Measurements from ENCODE around the gene RGS11. TPM values are rescaled to one million over a fixed set of nuclear protein-coding genes. Genes with fewer than 3 reads are reported as not detected.

Gene RGS11
- total RNA-seq, 1 donor from 2014 or later = not detected

- H3K27me3 Mint-ChIP-seq = no peaks in the 10 kb centered on the region
- no peaks in the 10 kb centered on the region for H3K4me1 Mint-ChIP-seq
- DNase-seq (no peak), ATAC-seq (ENCODE audit: low read depth) (no peak)
- ChIA-PET POLR2A (no interaction called here), CTCF (no interaction called here)
- peaks cover 33% of the 10 kb centered on the region for H3K36me3 Mint-ChIP-seq (ENCODE audit: low read depth)
- intact Hi-C loops (cut with micrococcal nuclease) = no loop called here
- no peaks in the 10 kb centered on the region for H3K9me3 Mint-ChIP-seq
- no peak for TF ChIP-seq CTCF (IDR thresholded peaks at IDR 0.05)
- H3K4me3 Mint-ChIP-seq = no peak overlapping the region
- H3K27ac Mint-ChIP-seq = no peak overlapping the region
Observed at GRCh38 chr16:297832-298231, 22.1 kb upstream of the RGS11 start.

GRCh38 chr16:296806-297510 is 21.2 kb upstream of the RGS11 start:
- ATAC-seq (ENCODE audit: low read depth) (no peak), DNase-seq (no peak)
- ChIA-PET CTCF (no interaction called here), POLR2A (no interaction called here)
- intact Hi-C loops (cut with micrococcal nuclease) = no loop called here
- peaks cover 32% of the 10 kb centered on the region for H3K36me3 Mint-ChIP-seq (ENCODE audit: low read depth)
- no peaks in the 10 kb centered on the region for H3K4me1 Mint-ChIP-seq
- TF ChIP-seq CTCF (IDR thresholded peaks at IDR 0.05) = no peak
- H3K27me3 Mint-ChIP-seq = no peaks in the 10 kb centered on the region
- H3K27ac Mint-ChIP-seq = no peak overlapping the region
- no peak overlapping the region for H3K4me3 Mint-ChIP-seq
- no peaks in the 10 kb centered on the region for H3K9me3 Mint-ChIP-seq

- intact Hi-C loops (cut with micrococcal nuclease) = no loop called here
- DNase-seq = no peak
- no peak overlapping the region for H3K27ac Mint-ChIP-seq
- POLR2A ChIA-PET = no interaction called here
- H3K9me3 Mint-ChIP-seq = no peaks in the 10 kb centered on the region
- no peak overlapping the region for H3K4me3 Mint-ChIP-seq
- no peak for ATAC-seq (ENCODE audit: low read depth)
- H3K36me3 Mint-ChIP-seq (ENCODE audit: low read depth) = peaks cover 33% of the 10 kb centered on the region
- H3K27me3 Mint-ChIP-seq = no peaks in the 10 kb centered on the region
- no peaks in the 10 kb centered on the region for H3K4me1 Mint-ChIP-seq
- no peak for TF ChIP-seq CTCF (IDR thresholded peaks at IDR 0.05)
- CTCF ChIA-PET = no interaction called here
Observed at GRCh38 chr16:296276-296675, 20.5 kb upstream of the RGS11 start.

- Mint-ChIP-seq H3K27me3 (no peaks in the 10 kb centered on the region), H3K36me3 (ENCODE audit: low read depth) (peaks cover 51% of the 10 kb centered on the region), H3K4me3 (no peak overlapping the region), H3K9me3 (no peaks in the 10 kb centered on the region), H3K27ac (no peak overlapping the region), H3K4me1 (no peaks in the 10 kb centered on the region)
- ATAC-seq (ENCODE audit: low read depth) (no peak), DNase-seq (no peak)
- no peak for TF ChIP-seq CTCF (IDR thresholded peaks at IDR 0.05)
- CTCF ChIA-PET = no interaction called here
- intact Hi-C loops (cut with micrococcal nuclease) = no loop called here
- POLR2A ChIA-PET = interaction anchor here (0.6 kb wide), 1 partner anchor 44 kb away, joined by 5 read pairs; no protein-coding TSS in a partner anchor
Observed at GRCh38 chr16:293043-293775, 17.5 kb upstream of the RGS11 start.

GRCh38 chr16:291539-291938 is 15.8 kb upstream of the RGS11 start:
- Mint-ChIP-seq H3K9me3 (no peaks in the 10 kb centered on the region), H3K27ac (no peak overlapping the region), H3K36me3 (ENCODE audit: low read depth) (peaks cover 54% of the 10 kb centered on the region), H3K4me3 (no peak overlapping the region), H3K4me1 (no peaks in the 10 kb centered on the region), H3K27me3 (no peaks in the 10 kb centered on the region)
- intact Hi-C loops (cut with micrococcal nuclease) = no loop called here
- ChIA-PET CTCF (no interaction called here), POLR2A (no interaction called here)
- no peak for DNase-seq
- no peak for TF ChIP-seq CTCF (IDR thresholded peaks at IDR 0.05)
- no peak for ATAC-seq (ENCODE audit: low read depth)
